ENCODE data around the gene LYPD6B.

Gene LYPD6B

GRCh38 chr2:149180226-149180875 is 141.9 kb downstream of the LYPD6B start:
- no peak overlapping the region for H2BK120ac ChIP-seq (ENCODE audit: low read depth, low read length)
- H3K4me1 ChIP-seq (ENCODE audit: control insufficient read depth, low read depth, low read length) = no peaks in the 10 kb centered on the region
- whole genome bisulfite sequencing (ENCODE audit: extremely low coverage, insufficient coverage, low lambda C conversion rate) = no CpG with 5 or more reads among the region's 9 CpGs
- no peak overlapping the region for H3K9ac ChIP-seq (ENCODE audit: low read length)
- H3K4ac ChIP-seq (ENCODE audit: low read depth, low read length) = no peak overlapping the region
- H2BK15ac ChIP-seq (replicated peaks; ENCODE audit: low read depth) = no peak overlapping the region
- no peaks in the 10 kb centered on the region for H3K79me1 ChIP-seq (ENCODE audit: low read length)
- no peak overlapping the region for H3K27ac ChIP-seq (ENCODE audit: low read depth, low read length)
- H3K23ac ChIP-seq (ENCODE audit: low read length) = no peak overlapping the region
- no peak for DNase-seq
- no peak overlapping the region for H3K56ac ChIP-seq (ENCODE audit: low read length)
- no peak overlapping the region for H3K18ac ChIP-seq (ENCODE audit: low read length)
- no peaks in the 10 kb centered on the region for H3K36me3 ChIP-seq (ENCODE audit: control insufficient read depth, insufficient read depth, low read length)
- no peak overlapping the region for H4K8ac ChIP-seq (ENCODE audit: low read depth, low read length)
- H2AK5ac ChIP-seq (ENCODE audit: low read length) = no peak overlapping the region
- no peak overlapping the region for H3K4me3 ChIP-seq (ENCODE audit: low read length)
- H4K5ac ChIP-seq (ENCODE audit: low read length) = no peak overlapping the region
- H2BK5ac ChIP-seq (ENCODE audit: low read length) = no peak overlapping the region
- no peaks in the 10 kb centered on the region for H3K79me2 ChIP-seq (ENCODE audit: control insufficient read depth, insufficient read depth, low read length)
- H3K4me2 ChIP-seq (ENCODE audit: low read length) = no peak overlapping the region
- no peaks in the 10 kb centered on the region for H3K27me3 ChIP-seq (ENCODE audit: insufficient read depth, low read length, poor library complexity)

GRCh38 chr2:149183187-149183586 is 144.7 kb downstream of the LYPD6B start:
- Histone ChIP-seq H3K56ac (ENCODE audit: low read length) (no peak overlapping the region), H2BK120ac (ENCODE audit: low read depth, low read length) (no peak overlapping the region), H3K79me2 (ENCODE audit: control insufficient read depth, insufficient read depth, low read length) (no peaks in the 10 kb centered on the region), H2BK15ac (replicated peaks; ENCODE audit: low read depth) (no peak overlapping the region), H3K27ac (ENCODE audit: low read depth, low read length) (no peak overlapping the region), H3K4me1 (ENCODE audit: control insufficient read depth, low read depth, low read length) (peaks cover under 1% of the 10 kb centered on the region), H2AK5ac (ENCODE audit: low read length) (no peak overlapping the region), H3K9ac (ENCODE audit: low read length) (no peak overlapping the region), H3K23ac (ENCODE audit: low read length) (no peak overlapping the region), H4K8ac (ENCODE audit: low read depth, low read length) (no peak overlapping the region), H3K4me2 (ENCODE audit: low read length) (no peak overlapping the region), H3K18ac (ENCODE audit: low read length) (no peak overlapping the region), H4K5ac (ENCODE audit: low read length) (no peak overlapping the region), H2BK5ac (ENCODE audit: low read length) (no peak overlapping the region), H3K4ac (ENCODE audit: low read depth, low read length) (no peak overlapping the region), H3K27me3 (ENCODE audit: insufficient read depth, low read length, poor library complexity) (no peaks in the 10 kb centered on the region), H3K4me3 (ENCODE audit: low read length) (no peak overlapping the region), H3K79me1 (ENCODE audit: low read length) (no peaks in the 10 kb centered on the region), H3K36me3 (ENCODE audit: control insufficient read depth, insufficient read depth, low read length) (no peaks in the 10 kb centered on the region)
- no peak for DNase-seq
- WGBS (ENCODE audit: extremely low coverage, insufficient coverage, low lambda C conversion rate) = no CpG with 5 or more reads among the region's 1 CpG

- H3K4me1 ChIP-seq (ENCODE audit: control insufficient read depth, low read depth, low read length) = peaks cover 2% of the 10 kb centered on the region
- no peak overlapping the region for H4K8ac ChIP-seq (ENCODE audit: low read depth, low read length)
- DNase-seq = no peak
- H2BK120ac ChIP-seq (ENCODE audit: low read depth, low read length) = no peak overlapping the region
- no CpG with 5 or more reads among the region's 2 CpGs for WGBS (ENCODE audit: extremely low coverage, insufficient coverage, low lambda C conversion rate)
- H3K23ac ChIP-seq (ENCODE audit: low read length) = no peak overlapping the region
- H3K4me3 ChIP-seq (ENCODE audit: low read length) = no peak overlapping the region
- no peaks in the 10 kb centered on the region for H3K27me3 ChIP-seq (ENCODE audit: insufficient read depth, low read length, poor library complexity)
- H4K5ac ChIP-seq (ENCODE audit: low read length) = no peak overlapping the region
- no peaks in the 10 kb centered on the region for H3K79me2 ChIP-seq (ENCODE audit: control insufficient read depth, insufficient read depth, low read length)
- no peak overlapping the region for H2BK15ac ChIP-seq (replicated peaks; ENCODE audit: low read depth)
- no peak overlapping the region for H3K18ac ChIP-seq (ENCODE audit: low read length)
- no peak overlapping the region for H3K9ac ChIP-seq (ENCODE audit: low read length)
- no peak overlapping the region for H3K27ac ChIP-seq (ENCODE audit: low read depth, low read length)
- no peak overlapping the region for H3K56ac ChIP-seq (ENCODE audit: low read length)
- no peak overlapping the region for H3K4ac ChIP-seq (ENCODE audit: low read depth, low read length)
- H3K36me3 ChIP-seq (ENCODE audit: control insufficient read depth, insufficient read depth, low read length) = no peaks in the 10 kb centered on the region
- no peaks in the 10 kb centered on the region for H3K79me1 ChIP-seq (ENCODE audit: low read length)
- no peak overlapping the region for H2AK5ac ChIP-seq (ENCODE audit: low read length)
- H2BK5ac ChIP-seq (ENCODE audit: low read length) = no peak overlapping the region
- no peak overlapping the region for H3K4me2 ChIP-seq (ENCODE audit: low read length)
These were observed 146.5 kb downstream of the LYPD6B start for GRCh38 chr2:149184991-149185390.

GRCh38 chr2:149185942-149186490 is 147.5 kb downstream of the LYPD6B start:
- H3K23ac ChIP-seq (ENCODE audit: low read length) = no peak overlapping the region
- H3K36me3 ChIP-seq (ENCODE audit: control insufficient read depth, insufficient read depth, low read length) = no peaks in the 10 kb centered on the region
- no peak overlapping the region for H3K4me2 ChIP-seq (ENCODE audit: low read length)
- no peak overlapping the region for H2BK5ac ChIP-seq (ENCODE audit: low read length)
- no peak overlapping the region for H3K56ac ChIP-seq (ENCODE audit: low read length)
- no peak overlapping the region for H3K4ac ChIP-seq (ENCODE audit: low read depth, low read length)
- H3K79me1 ChIP-seq (ENCODE audit: low read length) = no peaks in the 10 kb centered on the region
- no peak overlapping the region for H2AK5ac ChIP-seq (ENCODE audit: low read length)
- H3K79me2 ChIP-seq (ENCODE audit: control insufficient read depth, insufficient read depth, low read length) = no peaks in the 10 kb centered on the region
- H3K27me3 ChIP-seq (ENCODE audit: insufficient read depth, low read length, poor library complexity) = no peaks in the 10 kb centered on the region
- H2BK15ac ChIP-seq (replicated peaks; ENCODE audit: low read depth) = no peak overlapping the region
- no peak overlapping the region for H4K8ac ChIP-seq (ENCODE audit: low read depth, low read length)
- no peak overlapping the region for H2BK120ac ChIP-seq (ENCODE audit: low read depth, low read length)
- no peak overlapping the region for H4K5ac ChIP-seq (ENCODE audit: low read length)
- no peak overlapping the region for H3K9ac ChIP-seq (ENCODE audit: low read length)
- no peak overlapping the region for H3K4me3 ChIP-seq (ENCODE audit: low read length)
- no CpG with 5 or more reads among the region's 5 CpGs for WGBS (ENCODE audit: extremely low coverage, insufficient coverage, low lambda C conversion rate)
- no peak overlapping the region for H3K18ac ChIP-seq (ENCODE audit: low read length)
- H3K27ac ChIP-seq (ENCODE audit: low read depth, low read length) = no peak overlapping the region
- H3K4me1 ChIP-seq (ENCODE audit: control insufficient read depth, low read depth, low read length) = peaks cover 2% of the 10 kb centered on the region
- no peak for DNase-seq

- no peak for DNase-seq
- no peaks in the 10 kb centered on the region for H3K79me2 ChIP-seq (ENCODE audit: control insufficient read depth, insufficient read depth, low read length)
- no peak overlapping the region for H3K56ac ChIP-seq (ENCODE audit: low read length)
- H2BK15ac ChIP-seq (replicated peaks; ENCODE audit: low read depth) = no peak overlapping the region
- H3K79me1 ChIP-seq (ENCODE audit: low read length) = no peaks in the 10 kb centered on the region
- H3K4ac ChIP-seq (ENCODE audit: low read depth, low read length) = no peak overlapping the region
- H3K27ac ChIP-seq (ENCODE audit: low read depth, low read length) = no peak overlapping the region
- H3K36me3 ChIP-seq (ENCODE audit: control insufficient read depth, insufficient read depth, low read length) = no peaks in the 10 kb centered on the region
- no peak overlapping the region for H4K8ac ChIP-seq (ENCODE audit: low read depth, low read length)
- no peaks in the 10 kb centered on the region for H3K27me3 ChIP-seq (ENCODE audit: insufficient read depth, low read length, poor library complexity)
- H3K4me3 ChIP-seq (ENCODE audit: low read length) = no peak overlapping the region
- no peak overlapping the region for H2BK120ac ChIP-seq (ENCODE audit: low read depth, low read length)
- H3K4me1 ChIP-seq (ENCODE audit: control insufficient read depth, low read depth, low read length) = peaks cover 2% of the 10 kb centered on the region
- no peak overlapping the region for H3K9ac ChIP-seq (ENCODE audit: low read length)
- no peak overlapping the region for H3K23ac ChIP-seq (ENCODE audit: low read length)
- no peak overlapping the region for H2BK5ac ChIP-seq (ENCODE audit: low read length)
- H3K18ac ChIP-seq (ENCODE audit: low read length) = no peak overlapping the region
- no peak overlapping the region for H3K4me2 ChIP-seq (ENCODE audit: low read length)
- no peak overlapping the region for H2AK5ac ChIP-seq (ENCODE audit: low read length)
- H4K5ac ChIP-seq (ENCODE audit: low read length) = no peak overlapping the region
These were observed 148.6 kb downstream of the LYPD6B start for GRCh38 chr2:149187057-149187456.

- WGBS (ENCODE audit: extremely low coverage, insufficient coverage, low lambda C conversion rate) = no CpG with 5 or more reads among the region's 1 CpG
- DNase-seq = no peak
- H2BK5ac ChIP-seq (ENCODE audit: low read length) = no peak overlapping the region
These were observed 149.8 kb downstream of the LYPD6B start for GRCh38 chr2:149188291-149188690.

More at GRCh38 chr2:149188291-149188690, 149.8 kb downstream of the LYPD6B start:
- Histone ChIP-seq H2BK120ac (ENCODE audit: low read depth, low read length) (no peak overlapping the region), H3K4me2 (ENCODE audit: low read length) (no peak overlapping the region), H3K4ac (ENCODE audit: low read depth, low read length) (no peak overlapping the region), H3K27ac (ENCODE audit: low read depth, low read length) (no peak overlapping the region), H4K8ac (ENCODE audit: low read depth, low read length) (no peak overlapping the region), H3K79me1 (ENCODE audit: low read length) (no peaks in the 10 kb centered on the region), H3K18ac (ENCODE audit: low read length) (no peak overlapping the region), H3K23ac (ENCODE audit: low read length) (no peak overlapping the region), H2BK15ac (replicated peaks; ENCODE audit: low read depth) (no peak overlapping the region), H4K5ac (ENCODE audit: low read length) (no peak overlapping the region), H3K36me3 (ENCODE audit: control insufficient read depth, insufficient read depth, low read length) (no peaks in the 10 kb centered on the region), H3K4me3 (ENCODE audit: low read length) (no peak overlapping the region), H3K9ac (ENCODE audit: low read length) (no peak overlapping the region), H3K56ac (ENCODE audit: low read length) (no peak overlapping the region), H2AK5ac (ENCODE audit: low read length) (no peak overlapping the region), H3K27me3 (ENCODE audit: insufficient read depth, low read length, poor library complexity) (no peaks in the 10 kb centered on the region), H3K4me1 (ENCODE audit: control insufficient read depth, low read depth, low read length) (peaks cover 2% of the 10 kb centered on the region), H3K79me2 (ENCODE audit: control insufficient read depth, insufficient read depth, low read length) (no peaks in the 10 kb centered on the region)
